SU-DHL-6 (cell line): ENCODE results near the gene UBE2E3.

Source experiments
- EZH2phosphoT487 ChIP-seq: fragments of 200-600 bp; sonication (generic), shearing (Covaris generic); conservative IDR thresholded peaks from 2 replicates; pipeline ENCODE4 v1.6.1; 2018; ENCODE audit warnings: mild to moderate bottlenecking, antibody characterized with exemption, low read length, moderate library complexity, mixed read lengths
- TF ChIP-seq, protein P1 (sequence below): fragments of 200-600 bp; sonication (generic); IDR thresholded peaks from one replicate; pipeline ENCODE4 v1.5.1; 2017; ENCODE audit warnings: antibody characterized with exemption, mild to moderate bottlenecking, low read length, moderate library complexity; ENCODE audit not compliant: insufficient read depth, poor library complexity, severe bottlenecking

DNA sequence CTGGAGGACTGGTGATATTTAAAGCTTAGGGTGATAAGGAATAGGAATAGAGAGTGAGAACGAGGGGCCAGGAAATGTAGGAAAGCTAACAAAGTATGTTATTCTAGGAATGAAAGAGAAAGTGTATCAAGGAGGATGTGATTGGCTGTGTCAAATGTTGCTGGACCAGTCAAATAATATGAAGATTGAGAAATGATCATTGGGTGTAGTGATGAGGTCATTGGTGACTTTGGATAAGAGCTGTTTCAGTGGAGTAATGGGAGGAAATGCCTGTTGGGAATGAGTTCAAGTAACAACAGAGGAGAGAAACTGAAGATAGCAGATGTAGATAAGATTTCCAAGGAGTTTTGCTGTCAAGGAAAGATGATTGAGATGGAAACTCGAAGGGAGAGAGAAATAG lies 74.4 kb downstream of the UBE2E3 start:
- TF ChIP-seq, protein P1, sequence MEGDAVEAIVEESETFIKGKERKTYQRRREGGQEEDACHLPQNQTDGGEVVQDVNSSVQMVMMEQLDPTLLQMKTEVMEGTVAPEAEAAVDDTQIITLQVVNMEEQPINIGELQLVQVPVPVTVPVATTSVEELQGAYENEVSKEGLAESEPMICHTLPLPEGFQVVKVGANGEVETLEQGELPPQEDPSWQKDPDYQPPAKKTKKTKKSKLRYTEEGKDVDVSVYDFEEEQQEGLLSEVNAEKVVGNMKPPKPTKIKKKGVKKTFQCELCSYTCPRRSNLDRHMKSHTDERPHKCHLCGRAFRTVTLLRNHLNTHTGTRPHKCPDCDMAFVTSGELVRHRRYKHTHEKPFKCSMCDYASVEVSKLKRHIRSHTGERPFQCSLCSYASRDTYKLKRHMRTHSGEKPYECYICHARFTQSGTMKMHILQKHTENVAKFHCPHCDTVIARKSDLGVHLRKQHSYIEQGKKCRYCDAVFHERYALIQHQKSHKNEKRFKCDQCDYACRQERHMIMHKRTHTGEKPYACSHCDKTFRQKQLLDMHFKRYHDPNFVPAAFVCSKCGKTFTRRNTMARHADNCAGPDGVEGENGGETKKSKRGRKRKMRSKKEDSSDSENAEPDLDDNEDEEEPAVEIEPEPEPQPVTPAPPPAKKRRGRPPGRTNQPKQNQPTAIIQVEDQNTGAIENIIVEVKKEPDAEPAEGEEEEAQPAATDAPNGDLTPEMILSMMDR = no peak
- no peak for TF ChIP-seq EZH2phosphoT487
